SK-N-SH treated with all-trans-retinoic acid at 6 μM for 48 hours (cell line): ENCODE measurements around the gene SGO1.
A peak's percentile ranks its signal among the peaks of the same experiment; 100 is the strongest.

Experiments used
- ATAC-seq: fragments of 200-7000 bp; cut with Tn5 transposase; 3 replicates; pipeline ENCODE4 v1.9.1; 2020; ENCODE audit warnings: mild to moderate bottlenecking, moderate library complexity
- ARNTL ChIP-seq: fragments of 450-650 bp; formaldehyde crosslinking; IDR thresholded peaks from 2 replicates; pipeline ENCODE4 v1.5.0; 2020; ENCODE audit warnings: low read depth, mild to moderate bottlenecking, moderate library complexity, borderline replicate concordance
- BACH2 ChIP-seq: fragments of 250-450 bp; sonication (Bioruptor Pico); IDR thresholded peaks from 2 replicates; pipeline ENCODE4 v1.9.0; 2021; ENCODE audit warnings: mild to moderate bottlenecking, borderline replicate concordance
- CSDC2 ChIP-seq: fragments of 250-450 bp; sonication (Bioruptor Pico); IDR thresholded peaks from 2 replicates; pipeline ENCODE4 v1.5.0; 2020; ENCODE audit warnings: mild to moderate bottlenecking, moderate library complexity
- GLIS3 ChIP-seq: fragments of 250-450 bp; sonication (Bioruptor Pico); IDR thresholded peaks from 2 replicates; pipeline ENCODE4 v1.5.0; 2020; ENCODE audit warnings: mild to moderate bottlenecking, moderate library complexity
- ISL1 ChIP-seq: fragments of 250-450 bp; sonication (Bioruptor Pico); IDR thresholded peaks from 2 replicates; pipeline ENCODE4 v2.1.2; 2022; ENCODE audit warnings: mild to moderate bottlenecking, moderate library complexity
- OSR1 ChIP-seq: fragments of 250-450 bp; sonication (Bioruptor Pico); IDR thresholded peaks from 2 replicates; pipeline ENCODE4 v1.8.0; 2022; ENCODE audit warnings: moderate library complexity, mild to moderate bottlenecking, inconsistent platforms
- PPARA ChIP-seq: fragments of 250-450 bp; sonication (Bioruptor Pico); IDR thresholded peaks from 2 replicates; pipeline ENCODE4 v1.5.0; 2020; ENCODE audit warnings: mild to moderate bottlenecking, borderline replicate concordance
- RARB ChIP-seq: fragments of 250-450 bp; sonication (Bioruptor Pico); IDR thresholded peaks from 2 replicates; pipeline ENCODE4 v1.8.0; 2021; ENCODE audit warnings: mild to moderate bottlenecking, moderate library complexity
- SNAI2 ChIP-seq: fragments of 250-450 bp; sonication (Bioruptor Pico); IDR thresholded peaks from 2 replicates; pipeline ENCODE4 v1.5.0; 2020; ENCODE audit warnings: mild to moderate bottlenecking, moderate library complexity
- TCF4 ChIP-seq: fragments of 250-450 bp; sonication (Bioruptor Pico); IDR thresholded peaks from 2 replicates; pipeline ENCODE4 v1.8.0; 2021; ENCODE audit warnings: mild to moderate bottlenecking, moderate library complexity, borderline replicate concordance
- ZC3H10 ChIP-seq: fragments of 250-450 bp; sonication (Bioruptor Pico); IDR thresholded peaks from 2 replicates; pipeline ENCODE4 v1.5.1; 2021; ENCODE audit warnings: mild to moderate bottlenecking, moderate library complexity
- ZFP3 ChIP-seq: fragments of 250-450 bp; sonication (Bioruptor Pico); IDR thresholded peaks from 2 replicates; pipeline ENCODE4 v1.5.0; 2020; ENCODE audit warnings: mild to moderate bottlenecking, moderate library complexity
- ZFP30 ChIP-seq: fragments of 450-650 bp; formaldehyde crosslinking; IDR thresholded peaks from 2 replicates; pipeline ENCODE4 v1.5.0; 2022; ENCODE audit warnings: mild to moderate bottlenecking, moderate library complexity
- ZNF565 ChIP-seq: fragments of 450-650 bp; formaldehyde crosslinking; conservative IDR thresholded peaks from 2 replicates; pipeline ENCODE4 v1.5.0; 2020; ENCODE audit warnings: low read depth, mild to moderate bottlenecking, moderate library complexity
- ZNF70 ChIP-seq: fragments of 450-650 bp; formaldehyde crosslinking; IDR thresholded peaks from 2 replicates; pipeline ENCODE4 v1.5.0; 2020; ENCODE audit warnings: mild to moderate bottlenecking, moderate library complexity
- ZNF8 ChIP-seq: fragments of 450-650 bp; formaldehyde crosslinking; IDR thresholded peaks from 2 replicates; pipeline ENCODE4 v1.5.0; 2020; ENCODE audit warnings: mild to moderate bottlenecking, moderate library complexity
- TF ChIP-seq, protein P1 (sequence below): fragments of 250-450 bp; sonication (Bioruptor Pico); IDR thresholded peaks from 2 replicates; pipeline ENCODE4 v1.5.0; 2020; ENCODE audit warnings: mild to moderate bottlenecking, moderate library complexity
- TF ChIP-seq, protein P2 (sequence below): fragments of 250-450 bp; sonication (Bioruptor Pico); IDR thresholded peaks from 2 replicates; pipeline ENCODE4 v1.5.1; 2021; ENCODE audit warnings: mild to moderate bottlenecking, moderate library complexity
- TF ChIP-seq, protein P3 (sequence below): fragments of 250-450 bp; sonication (Bioruptor Pico); IDR thresholded peaks from 2 replicates; pipeline ENCODE4 v1.5.1; 2020; ENCODE audit warnings: low read depth, mild to moderate bottlenecking, moderate library complexity

The SGO1 gene

DNA sequence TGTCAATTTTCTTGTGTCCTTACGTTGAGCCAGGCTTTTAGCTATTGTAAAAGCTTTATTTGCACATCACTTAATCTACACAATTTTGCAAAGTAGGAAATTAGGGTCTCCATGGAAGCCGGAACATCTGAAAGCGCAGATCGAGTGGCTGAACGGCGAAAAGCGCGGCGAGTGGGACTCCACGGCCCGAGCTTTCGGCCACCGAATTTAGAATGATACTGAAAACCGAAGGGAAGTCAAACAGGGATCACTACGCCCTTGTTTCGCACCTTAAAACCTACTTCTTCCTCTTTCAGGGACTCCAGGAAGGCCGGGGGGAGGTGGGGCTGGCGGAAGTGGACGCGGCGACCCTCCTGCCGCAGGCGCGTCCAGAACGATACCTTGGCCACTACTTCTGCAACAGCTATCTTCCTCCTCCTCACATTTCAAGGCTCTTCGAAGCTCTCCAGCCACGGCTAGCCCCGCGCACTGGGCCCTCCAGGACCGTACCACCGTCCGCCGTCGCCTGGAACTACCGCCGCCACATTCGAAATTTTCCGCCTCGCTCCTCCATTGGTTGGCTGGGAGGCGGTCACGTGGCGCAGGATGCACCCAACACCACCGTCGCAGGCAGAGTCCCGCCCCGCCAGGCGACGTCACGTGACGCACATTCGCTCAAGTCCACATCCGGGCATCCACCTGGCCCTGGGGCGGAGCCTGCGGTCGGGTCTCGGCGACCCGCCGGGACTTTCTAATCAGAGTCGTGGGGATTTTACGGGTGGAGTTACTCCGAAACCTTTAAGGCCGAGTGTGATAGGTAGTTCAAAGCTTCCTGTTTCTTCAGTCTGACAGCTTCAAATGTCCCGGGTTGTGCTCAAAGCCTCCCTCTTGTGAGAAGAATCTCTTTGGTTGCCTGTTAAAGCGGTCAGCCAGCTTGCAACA is at the start of gene SGO1:
Gene SGO1, minus strand, starts transcription at position 528 of the 921 bp plus-strand sequence. CDS start 2,179 bp downstream, outside the sequence.
- TF ChIP-seq, protein P1, sequence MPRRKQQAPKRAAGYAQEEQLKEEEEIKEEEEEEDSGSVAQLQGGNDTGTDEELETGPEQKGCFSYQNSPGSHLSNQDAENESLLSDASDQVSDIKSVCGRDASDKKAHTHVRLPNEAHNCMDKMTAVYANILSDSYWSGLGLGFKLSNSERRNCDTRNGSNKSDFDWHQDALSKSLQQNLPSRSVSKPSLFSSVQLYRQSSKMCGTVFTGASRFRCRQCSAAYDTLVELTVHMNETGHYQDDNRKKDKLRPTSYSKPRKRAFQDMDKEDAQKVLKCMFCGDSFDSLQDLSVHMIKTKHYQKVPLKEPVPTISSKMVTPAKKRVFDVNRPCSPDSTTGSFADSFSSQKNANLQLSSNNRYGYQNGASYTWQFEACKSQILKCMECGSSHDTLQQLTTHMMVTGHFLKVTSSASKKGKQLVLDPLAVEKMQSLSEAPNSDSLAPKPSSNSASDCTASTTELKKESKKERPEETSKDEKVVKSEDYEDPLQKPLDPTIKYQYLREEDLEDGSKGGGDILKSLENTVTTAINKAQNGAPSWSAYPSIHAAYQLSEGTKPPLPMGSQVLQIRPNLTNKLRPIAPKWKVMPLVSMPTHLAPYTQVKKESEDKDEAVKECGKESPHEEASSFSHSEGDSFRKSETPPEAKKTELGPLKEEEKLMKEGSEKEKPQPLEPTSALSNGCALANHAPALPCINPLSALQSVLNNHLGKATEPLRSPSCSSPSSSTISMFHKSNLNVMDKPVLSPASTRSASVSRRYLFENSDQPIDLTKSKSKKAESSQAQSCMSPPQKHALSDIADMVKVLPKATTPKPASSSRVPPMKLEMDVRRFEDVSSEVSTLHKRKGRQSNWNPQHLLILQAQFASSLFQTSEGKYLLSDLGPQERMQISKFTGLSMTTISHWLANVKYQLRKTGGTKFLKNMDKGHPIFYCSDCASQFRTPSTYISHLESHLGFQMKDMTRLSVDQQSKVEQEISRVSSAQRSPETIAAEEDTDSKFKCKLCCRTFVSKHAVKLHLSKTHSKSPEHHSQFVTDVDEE (CRISPR knock-in tag) = no peak
- TF ChIP-seq BACH2 (no peak), ZFP30 (CRISPR knock-in tag) (no peak), ZFP3 (CRISPR knock-in tag) (no peak), ZNF70 (CRISPR knock-in tag) (no peak), ZNF8 (CRISPR knock-in tag) (no peak), SNAI2 (no peak), CSDC2 (CRISPR knock-in tag) (no peak), PPARA (CRISPR knock-in tag) (no peak), TCF4 (CRISPR knock-in tag) (no peak), RARB (CRISPR knock-in tag) (no peak), ISL1 (CRISPR knock-in tag) (no peak)
- TF ChIP-seq, protein P2, sequence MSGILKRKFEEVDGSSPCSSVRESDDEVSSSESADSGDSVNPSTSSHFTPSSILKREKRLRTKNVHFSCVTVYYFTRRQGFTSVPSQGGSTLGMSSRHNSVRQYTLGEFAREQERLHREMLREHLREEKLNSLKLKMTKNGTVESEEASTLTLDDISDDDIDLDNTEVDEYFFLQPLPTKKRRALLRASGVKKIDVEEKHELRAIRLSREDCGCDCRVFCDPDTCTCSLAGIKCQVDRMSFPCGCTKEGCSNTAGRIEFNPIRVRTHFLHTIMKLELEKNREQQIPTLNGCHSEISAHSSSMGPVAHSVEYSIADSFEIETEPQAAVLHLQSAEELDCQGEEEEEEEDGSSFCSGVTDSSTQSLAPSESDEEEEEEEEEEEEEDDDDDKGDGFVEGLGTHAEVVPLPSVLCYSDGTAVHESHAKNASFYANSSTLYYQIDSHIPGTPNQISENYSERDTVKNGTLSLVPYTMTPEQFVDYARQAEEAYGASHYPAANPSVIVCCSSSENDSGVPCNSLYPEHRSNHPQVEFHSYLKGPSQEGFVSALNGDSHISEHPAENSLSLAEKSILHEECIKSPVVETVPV (CRISPR knock-in tag) = no peak
- TF ChIP-seq, protein P3, sequence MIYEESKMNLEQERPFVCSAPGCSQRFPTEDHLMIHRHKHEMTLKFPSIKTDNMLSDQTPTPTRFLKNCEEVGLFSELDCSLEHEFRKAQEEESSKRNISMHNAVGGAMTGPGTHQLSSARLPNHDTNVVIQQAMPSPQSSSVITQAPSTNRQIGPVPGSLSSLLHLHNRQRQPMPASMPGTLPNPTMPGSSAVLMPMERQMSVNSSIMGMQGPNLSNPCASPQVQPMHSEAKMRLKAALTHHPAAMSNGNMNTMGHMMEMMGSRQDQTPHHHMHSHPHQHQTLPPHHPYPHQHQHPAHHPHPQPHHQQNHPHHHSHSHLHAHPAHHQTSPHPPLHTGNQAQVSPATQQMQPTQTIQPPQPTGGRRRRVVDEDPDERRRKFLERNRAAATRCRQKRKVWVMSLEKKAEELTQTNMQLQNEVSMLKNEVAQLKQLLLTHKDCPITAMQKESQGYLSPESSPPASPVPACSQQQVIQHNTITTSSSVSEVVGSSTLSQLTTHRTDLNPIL (CRISPR knock-in tag) = no peak

DNA sequence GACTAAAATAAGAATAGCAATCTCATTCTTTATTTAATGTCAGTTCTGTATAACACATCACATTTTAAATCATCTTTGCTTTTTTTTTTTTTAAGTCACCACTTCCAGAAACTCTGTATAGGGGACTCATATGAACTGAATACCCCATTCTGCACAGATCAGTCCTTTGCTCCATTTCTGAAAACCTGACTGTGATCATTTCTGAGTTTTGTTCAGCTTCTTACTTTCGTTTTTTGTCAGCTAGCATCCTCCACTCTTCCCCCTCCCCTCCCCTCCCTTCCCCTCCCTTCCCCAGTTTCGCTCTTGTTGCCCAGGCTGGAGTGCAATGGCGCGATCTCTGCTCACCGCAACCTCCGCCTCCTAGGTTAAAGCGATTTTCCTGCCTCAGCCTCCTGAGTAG is 49.8 kb upstream of the SGO1 start:
- ATAC-seq = no peak
- TF ChIP-seq, protein P3 (CRISPR knock-in tag) = no peak
- TF ChIP-seq OSR1 (CRISPR knock-in tag) (no peak), ZNF565 (CRISPR knock-in tag) (no peak), ZFP3 (CRISPR knock-in tag) (no peak), BACH2 (no peak), ZC3H10 (CRISPR knock-in tag) (no peak), ZNF8 (CRISPR knock-in tag) (no peak), ARNTL (CRISPR knock-in tag) (no peak), TCF4 (CRISPR knock-in tag) (no peak), GLIS3 (no peak), RARB (CRISPR knock-in tag) (no peak)
- TF ChIP-seq, protein P2 (CRISPR knock-in tag) = no peak
- TF ChIP-seq, protein P1 (CRISPR knock-in tag) = no peak

More for the DNA sequence above, at the start of gene SGO1:
- ATAC-seq = peak; percentile 94
